CD8-positive, alpha-beta memory T cell (primary cell): ENCODE data around the gene HOXD12. TPM values are rescaled to one million over a fixed set of nuclear protein-coding genes. Genes with fewer than 3 reads are reported as not detected.

ENCODE experiments used
- CTCF ChIA-PET: fragments of 350-600 bp; sonication (Branson Sonifier 250); formaldehyde crosslinking; loops from one replicate; lab custom pipeline; 2021; ENCODE audit warnings: antibody characterized with exemption; lab: Charles Lee
- POLR2A ChIA-PET: fragments of 350-600 bp; sonication (Branson Sonifier 250); formaldehyde crosslinking; loops from one replicate; lab custom pipeline; 2021; ENCODE audit warnings: antibody characterized with exemption; lab: Charles Lee
- DNase-seq, 5 donors: peaks; one replicate each; pipeline versions ENCODE4 v3.0.0 to v3.0.0-alpha.2; 2020 to 2022; ENCODE audit warnings: mixed read lengths in 1 of 5
- H3K27ac ChIP-seq: one replicate; pipeline ENCODE4 v1.7.0; 2013; ENCODE audit warnings: low read depth, mild to moderate bottlenecking, low read length, moderate library complexity
- H3K27me3 ChIP-seq: 2 replicates; pipeline ENCODE4 v1.7.0; 2013; ENCODE audit warnings: low read length, mild to moderate bottlenecking; ENCODE audit not compliant: insufficient read depth, poor library complexity, severe bottlenecking
- H3K36me3 ChIP-seq: 2 replicates; pipeline ENCODE4 v1.7.0; 2013; ENCODE audit warnings: mild to moderate bottlenecking, low read length, moderate library complexity; ENCODE audit not compliant: insufficient read depth
- H3K4me1 ChIP-seq: 2 replicates; pipeline ENCODE4 v1.7.0; 2013; ENCODE audit warnings: mild to moderate bottlenecking, low read length, moderate library complexity; ENCODE audit not compliant: insufficient read depth
- H3K4me3 ChIP-seq: 2 replicates; pipeline ENCODE4 v1.7.0; 2013; ENCODE audit warnings: mild to moderate bottlenecking, low read length
- H3K9me3 ChIP-seq: 2 replicates; pipeline ENCODE4 v1.7.0; 2013; ENCODE audit warnings: mild to moderate bottlenecking, low read length
- H3K27ac Mint-ChIP-seq, 8 donors: one replicate each; pipeline ENCODE4 v1.8.0; 2020 to 2021; ENCODE audit warnings: mixed read lengths in 8 of 8, mild to moderate bottlenecking in 6 of 8, inconsistent platforms in 3 of 8, moderate library complexity in 3 of 8
- H3K27me3 Mint-ChIP-seq, 2 donors: one replicate each; pipeline ENCODE4 v1.8.0; 2020 to 2021; ENCODE audit warnings: mixed read lengths in 2 of 2, mild to moderate bottlenecking in 1 of 2, moderate library complexity in 1 of 2
- H3K36me3 Mint-ChIP-seq, 3 donors: one replicate each; pipeline ENCODE4 v1.8.0; 2020 to 2021; ENCODE audit warnings: mixed read lengths in 3 of 3, inconsistent platforms in 1 of 3, mild to moderate bottlenecking in 1 of 3
- H3K4me1 Mint-ChIP-seq, 3 donors: one replicate each; pipeline ENCODE4 v1.8.0; 2020 to 2021; ENCODE audit warnings: mixed read lengths in 3 of 3, inconsistent platforms in 1 of 3, mild to moderate bottlenecking in 1 of 3
- H3K4me3 Mint-ChIP-seq, 7 donors: one replicate each; pipeline ENCODE4 v1.8.0; 2020 to 2021; ENCODE audit warnings: mixed read lengths in 7 of 7, mild to moderate bottlenecking in 6 of 7, moderate library complexity in 4 of 7, inconsistent platforms in 2 of 7
- H3K9me3 Mint-ChIP-seq, 5 donors: one replicate each; pipeline ENCODE4 v1.8.0; 2020 to 2022; ENCODE audit warnings: mixed read lengths in 5 of 5, mild to moderate bottlenecking in 3 of 5, moderate library complexity in 2 of 5, inconsistent platforms in 1 of 5
- polyA plus RNA-seq: library from polyadenylated mRNA; unstranded; fragments of 300-500 nt; fragmentation: Illumina TruSeq; gene quantifications from one replicate; pipeline ENCODE4 v1.2.3, GENCODE V29; 2021
- total RNA-seq, 2 experiments: library from RNA; stranded (reverse); gene quantifications; one replicate each; pipeline ENCODE4 v1.2.3, GENCODE V29; 2021

Gene HOXD12
- total and polyA plus RNA-seq, 3 experiments from 2014 or later = not detected

DNA sequence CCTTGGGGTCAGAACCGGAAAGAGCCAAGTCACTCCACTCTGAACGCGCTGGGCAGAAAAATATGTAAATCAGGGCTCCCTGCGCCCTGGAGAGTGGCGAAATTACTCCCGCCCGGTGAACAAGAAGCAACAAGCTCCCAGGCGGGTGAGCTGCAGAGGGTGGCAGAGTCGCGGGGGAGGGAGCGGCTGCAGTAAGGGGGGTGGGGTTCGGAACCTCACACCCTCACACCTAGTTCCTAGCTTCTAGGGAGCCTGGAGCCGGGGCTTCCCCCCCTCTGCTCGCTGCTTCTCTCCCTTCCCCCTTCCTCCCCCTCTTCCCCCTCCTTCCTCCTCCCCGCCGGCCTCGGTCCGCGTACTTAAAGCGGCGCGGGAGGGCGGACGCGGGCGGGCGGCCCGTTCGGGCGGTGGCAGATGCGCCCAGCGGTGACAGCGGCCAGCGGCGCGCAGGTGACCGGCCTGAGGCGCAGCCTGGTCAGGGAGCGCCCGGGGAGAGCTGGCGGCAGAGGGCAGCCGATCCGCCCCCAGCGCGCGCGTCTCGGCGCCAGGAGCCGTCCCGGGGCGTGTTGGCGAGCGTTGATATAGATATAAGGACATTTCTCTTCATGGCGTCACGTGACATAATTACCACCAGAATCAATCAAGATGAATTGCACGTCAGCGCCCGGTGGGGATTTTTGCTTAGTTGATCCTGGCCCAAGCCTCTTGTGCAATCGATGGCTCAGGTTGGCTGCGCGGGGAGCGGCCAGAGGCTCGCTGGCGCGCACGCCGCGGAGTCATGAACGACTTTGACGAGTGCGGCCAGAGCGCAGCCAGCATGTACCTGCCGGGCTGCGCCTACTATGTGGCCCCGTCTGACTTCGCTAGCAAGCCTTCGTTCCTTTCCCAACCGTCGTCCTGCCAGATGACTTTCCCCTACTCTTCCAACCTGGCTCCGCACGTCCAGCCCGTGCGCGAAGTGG is 7.3 kb downstream of the HOXD12 start, which contains the start of gene HOXD11:
Gene HOXD11 (plus strand): TSS at position 700 of the 959 bp plus-strand sequence. CDS start 76 bp downstream, at position 776.
- Mint-ChIP-seq H3K4me3 (peak within 1 kb of the TSS; percentile 32 to 78 (median 58)), H3K4me1 (peaks cover 18 to 31% (median 25%) of the 10 kb centered on the region in 3 donors), H3K9me3 (peaks cover 0 to 30% (median 8%) of the 10 kb centered on the region in 5 donors), H3K36me3 (no peaks in the 10 kb centered on the region), H3K27me3 (peaks cover 82 to 89% of the 10 kb centered on the region in 2 donors), H3K27ac (peak within 1 kb of the TSS in 4 of 8 donors; percentile 70 to 89 (median 81))
- H3K36me3 ChIP-seq = no peaks in the 10 kb centered on the region
- POLR2A ChIA-PET = no interaction called here
- CTCF ChIA-PET = no interaction called here
- DNase-seq = no peak
- peaks cover 78% of the 10 kb centered on the region for H3K27me3 ChIP-seq
- H3K4me1 ChIP-seq = no peaks in the 10 kb centered on the region
- H3K4me3 ChIP-seq = no peak within 1 kb of the TSS
- no peaks in the 10 kb centered on the region for H3K9me3 ChIP-seq
- no peak within 1 kb of the TSS for H3K27ac ChIP-seq

DNA sequence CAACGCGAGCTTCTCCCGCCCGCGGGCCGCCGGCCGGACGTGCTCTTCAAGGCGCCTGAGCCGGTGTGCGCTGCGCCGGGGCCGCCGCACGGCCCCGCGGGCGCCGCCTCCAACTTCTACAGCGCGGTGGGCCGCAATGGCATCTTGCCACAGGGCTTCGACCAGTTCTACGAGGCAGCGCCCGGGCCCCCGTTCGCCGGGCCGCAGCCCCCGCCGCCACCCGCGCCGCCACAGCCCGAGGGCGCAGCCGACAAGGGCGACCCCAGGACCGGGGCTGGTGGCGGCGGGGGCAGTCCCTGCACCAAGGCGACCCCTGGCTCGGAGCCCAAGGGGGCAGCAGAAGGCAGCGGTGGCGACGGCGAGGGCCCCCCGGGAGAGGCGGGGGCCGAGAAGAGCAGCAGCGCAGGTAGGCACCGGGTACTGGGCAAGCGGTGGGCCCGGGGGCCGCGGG is 8.2 kb downstream of the HOXD12 start:
- POLR2A ChIA-PET = no interaction called here

DNA sequence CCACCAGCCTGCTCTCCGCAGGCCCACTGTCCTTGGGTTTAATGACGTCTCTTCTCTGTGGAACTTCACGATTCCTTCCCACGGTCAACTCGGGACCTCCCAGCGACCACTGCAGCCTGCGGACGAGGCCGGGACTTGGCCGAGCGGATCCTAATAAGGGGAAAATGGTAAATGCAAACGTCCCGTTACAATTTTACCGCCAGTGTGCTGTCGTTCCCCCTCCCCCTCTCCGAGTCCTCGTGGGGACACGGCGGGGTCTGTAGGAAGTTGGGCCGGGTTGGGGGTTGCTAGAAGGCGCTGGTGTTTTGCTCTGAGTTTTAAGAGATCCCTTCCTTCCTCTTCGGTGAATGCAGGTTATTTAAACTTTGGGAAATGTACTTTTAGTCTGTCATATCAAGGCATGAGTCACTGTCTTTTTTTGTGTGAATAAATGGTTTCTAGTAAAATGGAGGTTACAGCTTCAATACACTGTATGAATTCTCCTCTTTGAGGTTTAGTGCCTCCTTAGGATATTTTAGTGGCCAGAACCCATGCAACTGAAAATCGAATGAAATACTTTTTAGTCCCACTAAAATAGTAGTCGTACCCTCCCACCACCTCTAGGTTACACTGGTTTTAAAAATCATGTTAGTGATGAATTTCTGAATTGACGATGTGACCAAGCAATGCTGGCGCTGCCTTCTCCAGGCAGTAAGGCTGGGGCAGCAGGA is 9.8 kb downstream of the HOXD12 start:
- no peak for DNase-seq
- H3K4me1 ChIP-seq = no peaks in the 10 kb centered on the region
- Mint-ChIP-seq H3K4me1 (peaks cover 18 to 31% (median 26%) of the 10 kb centered on the region in 3 donors), H3K9me3 (peaks cover 0 to 33% (median 8%) of the 10 kb centered on the region in 5 donors), H3K27ac (peak overlapping the region in 4 of 8 donors; percentile 22 to 84 (median 58)), H3K4me3 (peak overlapping the region in 4 of 7 donors; percentile 19 to 43 (median 34)), H3K27me3 (peaks cover 84 to 89% of the 10 kb centered on the region in 2 donors), H3K36me3 (no peaks in the 10 kb centered on the region)
- ChIA-PET CTCF (interaction anchor here (1.5 to 2.1 kb wide), 2 partner anchors 18 to 24 kb away, joined by 4 to 9 read pairs; no protein-coding TSS in a partner anchor), POLR2A (no interaction called here)
- no peaks in the 10 kb centered on the region for H3K9me3 ChIP-seq
- H3K4me3 ChIP-seq = no peak overlapping the region
- peaks cover 81% of the 10 kb centered on the region for H3K27me3 ChIP-seq
- H3K27ac ChIP-seq = no peak overlapping the region
- H3K36me3 ChIP-seq = no peaks in the 10 kb centered on the region

More for the DNA sequence above, 8.2 kb downstream of the HOXD12 start:
- CTCF ChIA-PET = no interaction called here
- H3K27ac Mint-ChIP-seq = no peak overlapping the region
- H3K4me1 ChIP-seq = no peaks in the 10 kb centered on the region
- no peak overlapping the region for H3K27ac ChIP-seq
- H3K4me1 Mint-ChIP-seq = peaks cover 18 to 31% (median 26%) of the 10 kb centered on the region in 3 donors
- H3K4me3 ChIP-seq = no peak overlapping the region
- no peaks in the 10 kb centered on the region for H3K9me3 ChIP-seq
- H3K27me3 Mint-ChIP-seq = peaks cover 83 to 89% of the 10 kb centered on the region in 2 donors
- peak overlapping the region in 1 of 7 donors; percentile 29 for H3K4me3 Mint-ChIP-seq
- no peaks in the 10 kb centered on the region for H3K36me3 ChIP-seq
- H3K36me3 Mint-ChIP-seq = no peaks in the 10 kb centered on the region
- peaks cover 79% of the 10 kb centered on the region for H3K27me3 ChIP-seq
- no peak for DNase-seq
- peaks cover 0 to 31% (median 8%) of the 10 kb centered on the region in 5 donors for H3K9me3 Mint-ChIP-seq

DNA sequence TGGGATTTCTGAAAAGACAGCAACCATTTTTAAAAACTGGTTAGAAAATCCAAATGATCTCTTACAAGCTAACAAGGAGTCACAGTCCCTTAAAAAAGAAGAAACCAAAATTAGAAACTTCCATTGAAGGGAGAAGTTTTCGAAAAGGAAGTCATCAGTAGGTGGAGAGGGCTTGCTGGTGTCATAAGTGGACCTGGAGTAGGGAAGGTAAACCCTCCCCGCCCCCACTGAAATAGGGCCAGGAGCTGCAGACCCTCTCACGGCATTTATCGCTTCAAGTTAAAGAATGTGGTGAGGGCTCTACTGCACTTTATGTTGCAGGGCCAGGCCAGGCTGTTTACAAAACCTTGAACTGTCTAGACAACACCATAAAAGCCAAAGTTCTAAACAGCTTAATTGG is 10.4 kb downstream of the HOXD12 start:
- POLR2A ChIA-PET = no interaction called here
- Mint-ChIP-seq H3K4me1 (peaks cover 17 to 29% (median 26%) of the 10 kb centered on the region in 3 donors), H3K27me3 (peaks cover 81 to 89% of the 10 kb centered on the region in 2 donors), H3K27ac (peak overlapping the region in 2 of 8 donors; percentile 57 to 84), H3K4me3 (peak overlapping the region in 2 of 7 donors; percentile 12 to 29), H3K9me3 (peaks cover 0 to 32% (median 8%) of the 10 kb centered on the region in 5 donors), H3K36me3 (no peaks in the 10 kb centered on the region)
- Histone ChIP-seq H3K36me3 (no peaks in the 10 kb centered on the region), H3K27me3 (peaks cover 81% of the 10 kb centered on the region), H3K4me3 (no peak overlapping the region), H3K9me3 (no peaks in the 10 kb centered on the region), H3K27ac (no peak overlapping the region), H3K4me1 (no peaks in the 10 kb centered on the region)
- no peak for DNase-seq
- CTCF ChIA-PET = interaction anchor here (0.9 to 2.1 kb wide), 4 partner anchors 12 to 444 kb away, joined by 3 to 9 read pairs (median 4); no protein-coding TSS in a partner anchor

DNA sequence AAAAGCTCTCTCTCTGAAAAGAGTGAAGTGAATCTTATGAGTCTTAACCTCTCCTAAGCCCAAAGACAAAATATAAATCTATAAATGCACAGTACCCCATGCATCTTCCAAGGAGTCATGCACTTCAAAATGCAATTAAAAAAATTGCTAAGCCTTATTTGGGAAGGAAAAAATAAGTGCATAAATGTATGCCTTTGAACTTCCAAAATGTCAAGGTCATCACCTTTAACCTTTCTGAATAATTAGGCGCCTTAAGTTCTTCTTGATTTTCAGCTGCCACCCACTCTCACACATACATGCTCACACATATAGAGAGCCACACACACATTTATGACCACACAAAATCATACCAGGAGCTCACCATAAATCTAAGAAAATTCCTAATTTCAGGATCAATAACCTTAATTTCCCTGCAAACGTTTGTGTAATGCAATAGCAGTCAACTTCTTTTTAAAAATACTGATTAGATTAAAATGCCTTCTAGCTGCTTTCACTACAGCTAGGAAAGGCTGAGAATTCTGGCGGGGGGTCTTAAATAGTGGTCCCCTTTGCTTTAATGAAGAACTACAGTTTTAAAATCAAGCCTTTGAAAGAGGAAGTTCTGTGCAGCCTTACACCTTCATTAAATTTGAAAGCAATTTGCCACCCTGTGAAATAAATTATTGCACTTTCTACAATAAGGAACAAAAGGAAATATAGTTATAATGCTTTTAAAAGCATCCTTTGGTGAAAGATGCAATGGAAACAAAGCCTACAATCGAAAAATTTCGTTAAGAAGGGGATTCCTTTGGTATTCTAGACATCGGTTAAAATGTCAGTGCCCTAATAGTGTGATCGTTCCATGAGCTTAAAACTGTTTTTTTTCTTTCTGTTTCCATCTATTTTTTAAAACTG is 11.1 kb downstream of the HOXD12 start:
- Histone ChIP-seq H3K4me1 (no peaks in the 10 kb centered on the region), H3K27ac (no peak overlapping the region), H3K36me3 (no peaks in the 10 kb centered on the region), H3K4me3 (no peak overlapping the region), H3K27me3 (peaks cover 81% of the 10 kb centered on the region), H3K9me3 (no peaks in the 10 kb centered on the region)
- H3K9me3 Mint-ChIP-seq = peaks cover 0 to 31% (median 8%) of the 10 kb centered on the region in 5 donors
- peaks cover 16 to 26% (median 24%) of the 10 kb centered on the region in 3 donors for H3K4me1 Mint-ChIP-seq
- POLR2A ChIA-PET = no interaction called here
- H3K27me3 Mint-ChIP-seq = peaks cover 84 to 87% of the 10 kb centered on the region in 2 donors
- H3K4me3 Mint-ChIP-seq = peak overlapping the region in 1 of 7 donors; percentile 29
- CTCF ChIA-PET = interaction anchor here (0.9 to 2.1 kb wide), 6 partner anchors 8 to 443 kb away, joined by 3 to 9 read pairs (median 4); no protein-coding TSS in a partner anchor
- H3K27ac Mint-ChIP-seq = peak overlapping the region in 2 of 8 donors; percentile 34 to 84
- no peaks in the 10 kb centered on the region for H3K36me3 Mint-ChIP-seq
- no peak for DNase-seq

DNA sequence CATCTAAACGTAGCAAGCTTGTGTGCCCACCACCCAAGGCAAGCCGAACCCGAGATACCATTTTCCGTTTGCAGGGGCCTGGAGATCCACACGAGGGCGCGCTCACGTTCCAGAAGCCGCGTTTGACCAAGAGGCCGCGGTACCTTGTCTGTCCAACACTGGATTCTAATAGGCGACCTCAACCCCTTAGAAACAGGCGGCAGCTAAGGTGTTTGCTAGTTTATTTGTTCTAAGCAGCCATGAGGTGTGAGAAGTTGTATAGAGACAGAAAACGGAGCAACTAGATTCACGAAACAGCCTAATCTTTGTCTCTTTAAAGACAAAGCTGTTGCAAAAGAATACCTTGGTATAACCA is 11.7 kb downstream of the HOXD12 start:
- peaks cover 83 to 86% of the 10 kb centered on the region in 2 donors for H3K27me3 Mint-ChIP-seq
- ChIA-PET POLR2A (no interaction called here), CTCF (interaction anchor here (1.0 to 2.1 kb wide), 4 partner anchors 9 to 19 kb away, joined by 3 to 9 read pairs (median 4); no protein-coding TSS in a partner anchor)
- H3K27me3 ChIP-seq = peaks cover 81% of the 10 kb centered on the region
- H3K9me3 ChIP-seq = no peaks in the 10 kb centered on the region
- no peaks in the 10 kb centered on the region for H3K4me1 ChIP-seq
- peaks cover 0 to 28% (median 8%) of the 10 kb centered on the region in 5 donors for H3K9me3 Mint-ChIP-seq
- H3K36me3 ChIP-seq = no peaks in the 10 kb centered on the region
- peak overlapping the region in 1 of 7 donors; percentile 29 for H3K4me3 Mint-ChIP-seq
- DNase-seq = no peak
- H3K27ac Mint-ChIP-seq = peak overlapping the region in 2 of 8 donors; percentile 26 to 84
- H3K4me1 Mint-ChIP-seq = peaks cover 11 to 21% (median 18%) of the 10 kb centered on the region in 3 donors
- no peaks in the 10 kb centered on the region for H3K36me3 Mint-ChIP-seq
- H3K4me3 ChIP-seq = no peak overlapping the region
- H3K27ac ChIP-seq = no peak overlapping the region
